Memory B cell (primary cell): ENCODE data around the gene ASB13.

ENCODE experiments used
- ATAC-seq: fragments of 150-1000 bp; cut with Tn5 transposase; 2 replicates; pipeline ENCODE4 v1.10.0; 2021; ENCODE audit warnings: low read depth, mild to moderate bottlenecking, moderate library complexity
- DNase-seq, 2 donors: peaks; one replicate each; pipeline ENCODE4 v3.0.0; 2022; ENCODE audit warnings: low spot score in 2 of 2
- H3K27ac Mint-ChIP-seq: one replicate; pipeline ENCODE4 v1.8.0; 2022; ENCODE audit warnings: mild to moderate bottlenecking, moderate library complexity, mixed read lengths
- H3K27me3 Mint-ChIP-seq: one replicate; pipeline ENCODE4 v1.8.0; 2022; ENCODE audit warnings: mixed read lengths
- H3K36me3 Mint-ChIP-seq: one replicate; pipeline ENCODE4 v1.8.0; 2022; ENCODE audit warnings: mild to moderate bottlenecking, mixed read lengths
- H3K4me1 Mint-ChIP-seq: one replicate; pipeline ENCODE4 v1.8.0; 2022; ENCODE audit warnings: mixed read lengths
- H3K4me3 Mint-ChIP-seq: one replicate; pipeline ENCODE4 v1.8.0; 2022; ENCODE audit warnings: mild to moderate bottlenecking, moderate library complexity, mixed read lengths
- H3K9me3 Mint-ChIP-seq: one replicate; pipeline ENCODE4 v1.8.0; 2022; ENCODE audit warnings: mixed read lengths

Gene ASB13

DNA sequence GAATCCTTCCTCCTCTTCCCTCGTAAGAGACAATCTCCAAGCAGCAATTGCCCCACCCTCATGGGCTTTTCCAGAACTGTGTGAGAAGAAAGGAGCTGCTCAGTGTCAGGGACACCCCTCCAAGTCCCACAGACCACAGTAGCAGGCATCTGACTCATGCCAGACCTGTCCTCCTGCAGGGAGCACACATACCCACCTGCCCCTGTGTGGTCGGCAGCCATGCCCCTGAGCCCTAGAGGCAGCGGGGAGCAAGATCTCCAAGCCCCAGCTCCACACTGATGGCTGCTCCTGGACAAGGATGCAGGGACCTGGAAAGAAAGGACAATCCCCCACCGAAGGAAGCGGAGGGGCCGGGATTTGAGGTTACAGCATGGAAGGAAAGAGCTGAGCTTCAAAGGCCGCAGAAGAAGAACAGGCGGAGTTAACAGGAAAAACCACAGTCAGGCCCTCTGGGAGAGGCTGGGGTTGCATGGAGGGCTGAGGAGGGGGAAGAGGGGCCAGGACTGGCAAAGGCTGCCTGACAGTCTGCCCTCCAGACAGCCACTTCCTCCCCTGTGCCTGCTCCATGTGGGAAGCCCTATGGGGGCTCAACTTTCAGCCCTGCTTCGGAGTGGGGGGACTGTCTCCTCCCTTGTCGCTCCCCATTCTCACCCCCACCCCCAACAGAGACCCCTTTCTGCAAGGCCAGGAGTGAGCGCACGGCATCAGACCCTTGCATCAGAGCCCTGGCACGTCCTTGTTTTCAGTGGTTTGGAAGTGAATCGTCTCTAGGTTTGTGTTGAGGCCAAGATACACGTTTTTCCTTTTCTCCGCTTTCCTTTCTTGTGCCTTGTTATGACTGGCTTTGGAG is 46.8 kb downstream of the ASB13 start:
- Mint-ChIP-seq H3K9me3 (no peaks in the 10 kb centered on the region), H3K4me1 (peaks cover 4% of the 10 kb centered on the region), H3K27me3 (peaks cover 8% of the 10 kb centered on the region), H3K4me3 (no peak overlapping the region), H3K36me3 (no peaks in the 10 kb centered on the region), H3K27ac (no peak overlapping the region)
- ATAC-seq (no peak), DNase-seq (no peak)

DNA sequence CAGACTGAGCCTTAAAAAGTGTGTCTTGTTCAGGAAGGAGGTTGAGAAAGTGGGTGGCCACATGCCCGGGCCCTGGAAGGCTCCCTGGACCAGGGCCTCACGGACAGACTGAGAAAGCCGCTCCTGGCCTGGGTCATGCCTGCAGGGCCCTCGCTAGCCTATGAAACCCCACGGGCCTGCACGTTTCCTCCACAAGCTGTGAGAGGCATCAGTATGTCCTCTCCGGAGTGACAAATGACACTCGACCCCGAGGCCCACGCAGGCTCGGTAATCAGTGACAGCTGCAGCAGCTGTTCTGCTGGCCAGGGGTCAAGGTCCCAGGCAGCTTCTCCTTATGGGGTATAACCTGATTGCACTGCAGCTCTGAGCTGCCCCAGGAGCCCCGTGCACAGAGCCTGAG is 47.6 kb downstream of the ASB13 start:
- Mint-ChIP-seq H3K9me3 (no peaks in the 10 kb centered on the region), H3K36me3 (no peaks in the 10 kb centered on the region), H3K4me3 (no peak overlapping the region), H3K27ac (no peak overlapping the region), H3K4me1 (peaks cover 4% of the 10 kb centered on the region), H3K27me3 (peaks cover 6% of the 10 kb centered on the region)
- ATAC-seq (no peak), DNase-seq (no peak)

GRCh38 chr10:5618042-5618441 is 48.4 kb downstream of the ASB13 start:
- ATAC-seq (no peak), DNase-seq (no peak)
- no peaks in the 10 kb centered on the region for H3K36me3 Mint-ChIP-seq
- no peak overlapping the region for H3K27ac Mint-ChIP-seq
- no peaks in the 10 kb centered on the region for H3K9me3 Mint-ChIP-seq
- peaks cover 1% of the 10 kb centered on the region for H3K4me1 Mint-ChIP-seq
- H3K27me3 Mint-ChIP-seq = peaks cover 6% of the 10 kb centered on the region
- no peak overlapping the region for H3K4me3 Mint-ChIP-seq

GRCh38 chr10:5617521-5617920 is 48.9 kb downstream of the ASB13 start:
- Mint-ChIP-seq H3K36me3 (no peaks in the 10 kb centered on the region), H3K27me3 (peaks cover 6% of the 10 kb centered on the region), H3K27ac (no peak overlapping the region), H3K9me3 (no peaks in the 10 kb centered on the region), H3K4me1 (no peaks in the 10 kb centered on the region), H3K4me3 (no peak overlapping the region)
- ATAC-seq (no peak), DNase-seq (no peak)

GRCh38 chr10:5616836-5617235 is 49.6 kb downstream of the ASB13 start:
- H3K36me3 Mint-ChIP-seq = no peaks in the 10 kb centered on the region
- H3K4me1 Mint-ChIP-seq = no peaks in the 10 kb centered on the region
- no peaks in the 10 kb centered on the region for H3K9me3 Mint-ChIP-seq
- H3K27me3 Mint-ChIP-seq = peaks cover 9% of the 10 kb centered on the region
- ATAC-seq (no peak), DNase-seq (no peak)
- no peak overlapping the region for H3K4me3 Mint-ChIP-seq
- H3K27ac Mint-ChIP-seq = no peak overlapping the region

DNA sequence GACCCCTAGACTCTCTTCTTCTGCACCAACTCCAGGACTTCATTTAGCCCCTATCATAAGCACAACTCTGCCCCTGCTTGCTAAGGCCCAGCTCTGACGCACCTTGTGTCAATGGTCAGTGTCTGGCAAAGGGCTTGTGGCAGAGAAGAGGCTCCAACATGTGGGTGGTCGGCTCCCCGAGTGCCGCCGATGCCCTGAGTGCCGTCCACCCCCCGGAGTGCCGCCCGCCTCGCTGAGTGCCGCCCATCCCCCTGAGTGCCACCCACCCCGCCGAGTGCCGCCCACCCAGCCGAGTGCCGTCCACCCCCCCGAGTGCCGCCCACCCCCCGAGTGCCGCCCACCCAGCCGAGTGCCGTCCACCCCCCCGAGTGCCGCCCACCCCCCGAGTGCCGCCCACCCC is 50.3 kb downstream of the ASB13 start:
- Mint-ChIP-seq H3K27ac (no peak overlapping the region), H3K27me3 (peaks cover 9% of the 10 kb centered on the region), H3K4me3 (no peak overlapping the region), H3K4me1 (no peaks in the 10 kb centered on the region), H3K9me3 (no peaks in the 10 kb centered on the region), H3K36me3 (no peaks in the 10 kb centered on the region)
- ATAC-seq (no peak), DNase-seq (no peak)

DNA sequence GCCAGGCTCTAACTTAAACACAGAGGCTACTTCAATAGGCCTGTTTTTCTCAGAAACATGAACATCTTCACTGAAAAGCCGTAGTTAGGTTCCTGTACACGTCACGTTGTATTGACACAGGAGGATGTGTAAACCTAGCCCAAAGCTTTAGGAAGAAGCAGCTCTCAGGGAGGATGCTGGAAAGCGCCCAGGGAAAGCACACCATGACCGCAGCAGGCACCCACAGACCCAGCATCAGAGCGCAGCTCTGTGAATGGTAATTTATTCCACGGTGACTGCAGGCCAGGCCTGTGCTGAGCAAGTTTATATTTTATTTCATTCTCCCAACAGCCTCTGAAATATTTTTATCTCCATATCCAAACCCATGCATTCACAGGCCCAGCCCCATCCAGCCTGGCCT is 51.1 kb downstream of the ASB13 start:
- no peaks in the 10 kb centered on the region for H3K9me3 Mint-ChIP-seq
- no peak for DNase-seq
- no peak overlapping the region for H3K27ac Mint-ChIP-seq
- peaks cover 9% of the 10 kb centered on the region for H3K27me3 Mint-ChIP-seq
- no peaks in the 10 kb centered on the region for H3K36me3 Mint-ChIP-seq
- H3K4me3 Mint-ChIP-seq = no peak overlapping the region
- ATAC-seq = no peak
- no peaks in the 10 kb centered on the region for H3K4me1 Mint-ChIP-seq

DNA sequence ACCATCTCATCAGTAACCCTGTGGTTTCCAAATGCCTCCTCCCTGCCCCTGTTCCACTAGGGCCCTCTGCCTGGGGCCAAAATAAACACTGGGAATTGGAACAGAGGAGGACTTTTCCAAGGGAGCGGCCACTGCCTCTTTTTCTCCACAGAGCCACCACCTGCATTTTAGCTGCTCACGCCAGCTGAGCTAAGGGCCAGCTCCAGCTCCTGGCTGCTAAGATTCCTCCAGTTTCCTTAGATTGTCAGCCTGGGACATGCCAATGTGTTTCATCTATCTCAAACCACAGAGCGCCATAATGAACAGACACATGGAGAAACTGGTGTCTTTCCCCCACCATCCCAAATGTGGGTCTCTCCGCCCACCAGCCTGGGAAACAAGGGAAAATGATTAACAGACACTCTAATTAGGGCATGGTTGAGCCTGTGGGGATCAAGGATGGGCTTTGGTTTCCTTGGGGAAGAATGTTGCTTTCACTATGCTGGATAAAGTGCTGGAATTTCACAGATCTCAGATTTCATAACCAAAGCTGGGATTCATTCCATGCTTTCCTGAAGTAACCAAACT is 52.2 kb downstream of the ASB13 start:
- DNase-seq = no peak
- no peak overlapping the region for H3K4me3 Mint-ChIP-seq
- H3K27ac Mint-ChIP-seq = no peak overlapping the region
- no peaks in the 10 kb centered on the region for H3K4me1 Mint-ChIP-seq
- H3K9me3 Mint-ChIP-seq = no peaks in the 10 kb centered on the region
- peaks cover 12% of the 10 kb centered on the region for H3K27me3 Mint-ChIP-seq
- no peak for ATAC-seq
- no peaks in the 10 kb centered on the region for H3K36me3 Mint-ChIP-seq

DNA sequence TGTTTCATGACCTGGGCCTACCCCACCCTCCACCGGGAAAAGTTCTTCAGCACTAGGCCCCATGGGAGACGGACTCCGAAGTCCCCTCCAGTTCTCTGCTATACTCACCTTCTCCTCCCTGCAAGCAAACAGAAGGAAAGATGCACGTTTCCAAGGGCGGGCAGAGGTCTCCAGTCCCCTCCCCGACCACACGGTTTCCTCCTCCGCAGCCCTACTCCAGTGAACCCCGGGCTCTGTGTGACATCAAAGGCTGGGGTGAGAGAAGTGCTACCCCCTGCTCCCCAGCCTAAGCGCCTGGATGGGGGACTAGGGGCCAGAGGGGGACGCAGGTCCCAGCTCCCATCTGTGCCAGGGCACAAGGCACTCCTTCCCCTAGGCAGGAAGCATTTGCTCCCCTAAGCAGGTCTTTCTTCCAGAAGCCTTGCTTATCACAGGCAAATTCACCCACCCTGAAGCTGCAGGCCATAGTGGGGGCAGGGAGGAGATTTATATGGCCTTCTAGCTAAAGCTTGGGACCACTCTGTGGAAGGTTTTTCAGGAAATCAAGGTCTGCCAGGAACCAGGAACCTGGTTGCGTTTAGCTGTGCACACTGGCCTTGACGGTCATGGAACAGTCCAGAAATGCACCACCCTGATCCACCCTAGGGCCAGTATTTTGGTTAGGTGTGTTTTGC is 52.8 kb downstream of the ASB13 start:
- no peak overlapping the region for H3K27ac Mint-ChIP-seq
- H3K36me3 Mint-ChIP-seq = no peaks in the 10 kb centered on the region
- no peaks in the 10 kb centered on the region for H3K4me1 Mint-ChIP-seq
- no peak overlapping the region for H3K4me3 Mint-ChIP-seq
- DNase-seq (no peak), ATAC-seq (no peak)
- H3K27me3 Mint-ChIP-seq = peaks cover 13% of the 10 kb centered on the region
- H3K9me3 Mint-ChIP-seq = no peaks in the 10 kb centered on the region

GRCh38 chr10:5611899-5612680 is 54.3 kb downstream of the ASB13 start:
- no peaks in the 10 kb centered on the region for H3K9me3 Mint-ChIP-seq
- peaks cover 3% of the 10 kb centered on the region for H3K4me1 Mint-ChIP-seq
- no peaks in the 10 kb centered on the region for H3K36me3 Mint-ChIP-seq
- no peak overlapping the region for H3K27ac Mint-ChIP-seq
- DNase-seq = no peak
- ATAC-seq = no peak
- H3K27me3 Mint-ChIP-seq = peaks cover 14% of the 10 kb centered on the region
- H3K4me3 Mint-ChIP-seq = no peak overlapping the region

GRCh38 chr10:5609952-5610616 is 56.3 kb downstream of the ASB13 start:
- DNase-seq (no peak), ATAC-seq (no peak)
- H3K27me3 Mint-ChIP-seq = peaks cover 15% of the 10 kb centered on the region
- H3K27ac Mint-ChIP-seq = no peak overlapping the region
- no peaks in the 10 kb centered on the region for H3K36me3 Mint-ChIP-seq
- H3K9me3 Mint-ChIP-seq = no peaks in the 10 kb centered on the region
- H3K4me3 Mint-ChIP-seq = no peak overlapping the region
- H3K4me1 Mint-ChIP-seq = peaks cover 3% of the 10 kb centered on the region

DNA sequence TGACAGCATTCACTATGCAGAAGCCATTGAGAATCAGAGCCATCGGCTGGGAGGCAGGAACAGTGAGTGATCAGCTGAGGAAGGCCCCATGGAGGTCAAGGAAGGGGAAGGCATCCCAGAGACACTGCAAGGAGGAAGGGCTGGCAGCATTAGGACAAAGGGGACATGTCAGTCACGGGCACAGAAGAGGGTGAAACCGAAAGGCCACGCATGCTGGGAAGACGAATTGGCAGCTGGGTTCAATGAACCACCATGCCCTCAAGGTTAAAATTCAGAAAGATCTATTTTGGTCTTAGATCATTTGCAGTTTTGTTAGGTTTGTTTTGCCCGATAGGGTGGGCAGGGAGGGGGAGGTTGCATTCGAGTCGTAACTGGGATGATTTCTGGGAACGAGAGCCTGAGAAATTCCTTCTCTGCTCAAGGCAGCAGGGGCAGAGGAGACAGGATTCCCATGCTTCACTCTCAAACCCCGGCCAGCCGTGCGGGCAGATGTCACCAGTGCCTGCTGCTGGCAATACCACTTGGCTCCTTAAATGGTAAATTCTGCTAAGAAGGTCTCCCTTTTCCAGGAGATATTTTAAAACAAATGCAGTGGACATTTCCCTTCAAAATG is 57.7 kb downstream of the ASB13 start:
- no peaks in the 10 kb centered on the region for H3K36me3 Mint-ChIP-seq
- DNase-seq (no peak), ATAC-seq (no peak)
- peaks cover 6% of the 10 kb centered on the region for H3K4me1 Mint-ChIP-seq
- no peaks in the 10 kb centered on the region for H3K9me3 Mint-ChIP-seq
- H3K27me3 Mint-ChIP-seq = peaks cover 15% of the 10 kb centered on the region
- no peak overlapping the region for H3K27ac Mint-ChIP-seq
- no peak overlapping the region for H3K4me3 Mint-ChIP-seq

- DNase-seq (no peak), ATAC-seq (no peak)
- no peaks in the 10 kb centered on the region for H3K36me3 Mint-ChIP-seq
- no peak overlapping the region for H3K27ac Mint-ChIP-seq
- peaks cover 15% of the 10 kb centered on the region for H3K27me3 Mint-ChIP-seq
- H3K9me3 Mint-ChIP-seq = peaks cover 2% of the 10 kb centered on the region
- peaks cover 6% of the 10 kb centered on the region for H3K4me1 Mint-ChIP-seq
- H3K4me3 Mint-ChIP-seq = no peak overlapping the region
Observed at GRCh38 chr10:5607594-5607993, 58.8 kb downstream of the ASB13 start.
